ENCODE measurements around the gene PDCD10.

PDCD10 gene

GRCh38 chr3:167735233-167736138 is 794 bp upstream of the PDCD10 start, which contains the start of gene SERPINI1:
SERPINI1 (plus strand) TSS chr3:167735721; CDS start chr3:167789129, 53,408 bp downstream.
- no peaks in the 10 kb centered on the region for H3K36me3 ChIP-seq (ENCODE audit: insufficient read depth)
- H3K27ac ChIP-seq: peak within 1 kb of the TSS; percentile 68

GRCh38 chr3:167733961-167734497 is 663 bp downstream of the PDCD10 start:
- TF ChIP-seq CTCF (conservative IDR thresholded peaks at IDR 0.05; ENCODE audit: low read depth, low read length): no peak
- H3K4me3 ChIP-seq (IDR thresholded peaks at IDR 0.05; ENCODE audit: insufficient read depth, low read depth, low read length): no peak overlapping the region
- peaks cover 21% of the 10 kb centered on the region for H3K4me1 ChIP-seq (ENCODE audit: low read depth, poor library complexity, severe bottlenecking)
- H3K9ac ChIP-seq: peak overlapping the region; percentile 54
- no peaks in the 10 kb centered on the region for H3K36me3 ChIP-seq (ENCODE audit: insufficient read depth)
- peak overlapping the region; percentile 96 for H3K4me2 ChIP-seq
- H2AFZ ChIP-seq (ENCODE audit: low read depth): peak overlapping the region; percentile 94
- H3K79me2 ChIP-seq (ENCODE audit: insufficient read depth, low read depth): peaks cover 53% of the 10 kb centered on the region
- H4K20me1 ChIP-seq (ENCODE audit: insufficient read depth): peaks cover 13% of the 10 kb centered on the region
- H3K27ac ChIP-seq: peak overlapping the region; percentile 68
- H3K27me3 ChIP-seq (ENCODE audit: insufficient read depth, low read depth): no peaks in the 10 kb centered on the region

More at GRCh38 chr3:167735233-167736138, 794 bp upstream of the PDCD10 start, which contains the start of gene SERPINI1:
- Histone ChIP-seq H3K27me3 (ENCODE audit: insufficient read depth, low read depth) (no peaks in the 10 kb centered on the region), H3K79me2 (ENCODE audit: insufficient read depth, low read depth) (peaks cover 39% of the 10 kb centered on the region), H3K4me1 (ENCODE audit: low read depth, poor library complexity, severe bottlenecking) (peaks cover 21% of the 10 kb centered on the region), H3K4me2 (peak within 1 kb of the TSS; percentile 61), H3K4me3 (IDR thresholded peaks at IDR 0.05; ENCODE audit: insufficient read depth, low read depth, low read length) (peak within 1 kb of the TSS; percentile 82), H2AFZ (ENCODE audit: low read depth) (peak within 1 kb of the TSS; percentile 94), H3K9ac (peak within 1 kb of the TSS; percentile 54), H4K20me1 (ENCODE audit: insufficient read depth) (peaks cover 6% of the 10 kb centered on the region; the same call in 1 of the 2 replicates)
- no peak for TF ChIP-seq CTCF (conservative IDR thresholded peaks at IDR 0.05; ENCODE audit: low read depth, low read length)

DNA sequence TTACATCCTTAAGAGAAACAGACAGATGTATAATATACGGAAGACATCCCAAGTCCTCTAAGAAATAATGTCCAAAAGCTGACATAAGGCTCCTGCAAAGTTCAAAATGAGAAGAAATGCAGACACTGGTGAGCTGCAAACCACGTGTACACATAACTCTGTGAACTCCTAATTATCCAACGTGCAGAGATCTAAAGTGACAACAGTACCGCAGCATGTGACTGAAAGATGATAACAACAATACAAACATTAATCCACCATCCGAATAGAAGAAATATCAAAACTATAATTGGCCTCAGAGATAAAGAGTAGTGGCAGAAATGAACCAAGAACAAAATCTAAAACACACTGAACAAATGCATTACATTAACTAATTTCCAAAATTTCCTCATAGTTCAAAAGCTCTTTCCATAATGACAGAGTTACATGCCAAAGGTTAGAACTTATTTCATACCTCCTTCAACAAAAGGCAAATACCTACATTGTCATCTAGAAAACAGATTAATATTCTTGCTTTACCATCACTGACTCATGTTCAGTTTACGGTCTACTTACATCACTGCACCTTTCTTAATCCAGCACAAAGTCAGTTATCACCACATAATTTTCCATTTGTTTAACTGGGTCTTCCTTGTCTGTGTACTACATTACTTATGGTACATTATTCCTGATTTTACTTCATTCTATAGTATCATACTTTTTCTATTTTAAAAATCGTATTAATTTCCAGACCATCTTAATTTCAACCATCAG is 2.2 kb downstream of the PDCD10 start:
- Histone ChIP-seq H2AFZ (ENCODE audit: low read depth) (no peak overlapping the region), H3K9ac (no peak overlapping the region), H3K27me3 (ENCODE audit: insufficient read depth, low read depth) (no peaks in the 10 kb centered on the region), H3K4me1 (ENCODE audit: low read depth, poor library complexity, severe bottlenecking) (peaks cover 31% of the 10 kb centered on the region), H3K79me2 (ENCODE audit: insufficient read depth, low read depth) (peaks cover 69% of the 10 kb centered on the region), H3K36me3 (ENCODE audit: insufficient read depth) (no peaks in the 10 kb centered on the region), H3K27ac (no peak overlapping the region), H3K4me3 (IDR thresholded peaks at IDR 0.05; ENCODE audit: insufficient read depth, low read depth, low read length) (no peak overlapping the region), H4K20me1 (ENCODE audit: insufficient read depth) (peaks cover 22% of the 10 kb centered on the region), H3K4me2 (peak overlapping the region; percentile 96)
- no peak for TF ChIP-seq CTCF (conservative IDR thresholded peaks at IDR 0.05; ENCODE audit: low read depth, low read length)

DNA sequence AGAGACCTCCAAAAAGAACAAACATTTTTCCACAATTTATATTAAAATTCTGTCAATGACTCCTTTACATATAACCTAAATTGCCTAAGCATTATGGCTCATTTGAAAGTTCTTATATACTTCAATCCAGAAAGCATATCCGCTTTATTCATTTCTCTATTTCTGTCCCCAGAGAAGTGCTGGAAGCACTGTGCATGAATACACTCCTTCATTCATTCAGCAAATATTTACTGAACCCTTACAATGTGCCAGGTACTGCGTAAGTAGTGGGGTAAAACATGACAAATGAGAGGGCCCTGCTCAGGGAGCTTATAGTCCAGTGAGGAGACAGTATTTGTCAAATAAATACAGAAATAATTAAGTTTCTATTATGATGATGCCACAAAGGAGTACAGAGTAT is 3.3 kb downstream of the PDCD10 start:
- Histone ChIP-seq H3K9ac (no peak overlapping the region), H3K27me3 (ENCODE audit: insufficient read depth, low read depth) (no peaks in the 10 kb centered on the region), H3K4me2 (no peak overlapping the region), H4K20me1 (ENCODE audit: insufficient read depth) (peaks cover 30% of the 10 kb centered on the region), H2AFZ (ENCODE audit: low read depth) (no peak overlapping the region), H3K4me1 (ENCODE audit: low read depth, poor library complexity, severe bottlenecking) (peaks cover 33% of the 10 kb centered on the region), H3K4me3 (IDR thresholded peaks at IDR 0.05; ENCODE audit: insufficient read depth, low read depth, low read length) (no peak overlapping the region), H3K79me2 (ENCODE audit: insufficient read depth, low read depth) (peaks cover 80% of the 10 kb centered on the region), H3K27ac (no peak overlapping the region), H3K36me3 (ENCODE audit: insufficient read depth) (no peaks in the 10 kb centered on the region)
- TF ChIP-seq CTCF (conservative IDR thresholded peaks at IDR 0.05; ENCODE audit: low read depth, low read length): no peak
